HCT116 (cell line): Measurements from ENCODE around the gene MYLK2. TPM values are rescaled to one million over a fixed set of nuclear protein-coding genes. Genes with fewer than 3 reads are reported as not detected.

ENCODE experiments used
- ATAC-seq: fragments of 200-7000 bp; cut with Tn5 transposase; 2 replicates; pipeline ENCODE4 v1.9.1; 2020; ENCODE audit warnings: mild to moderate bottlenecking, moderate library complexity
- BruUV-seq: library from RNA; stranded (reverse); fragments of 400-500 nt; replicated peaks from 2 replicates; lab custom pipeline; 2021; lab: Mats Ljungman, UMichigan
- CTCF ChIA-PET: fragments of 300-600 bp; sonication (Branson Sonifier 250); formaldehyde crosslinking; loops from one replicate; lab custom pipeline; 2021; ENCODE audit warnings: antibody characterized with exemption; lab: Charles Lee
- POLR2A ChIA-PET: fragments of 300-600, 350-600 bp; sonication (Branson Sonifier 250); formaldehyde crosslinking; loops from one replicate; lab custom pipeline; 2021; ENCODE audit warnings: antibody characterized with exemption; lab: Charles Lee
- RAD21 ChIA-PET, 2 experiments: fragments of 300-600 bp; sonication (Branson Sonifier 250); formaldehyde crosslinking; loops; one replicate each; lab custom pipeline; 2023; ENCODE audit warnings: low total read pairs in 2 of 2; ENCODE audit not compliant: uncharacterized antibody in 2 of 2, unreplicated experiment in 2 of 2, low non-redundant PET in 1 of 2; lab: Charles Lee
- DNase-seq: peaks from one replicate; pipeline ENCODE4 v3.0.0-alpha.2; 2010; ENCODE audit warnings: low read depth, low spot score
- H2AFZ ChIP-seq: fragments of 200-600 bp; shearing (Covaris generic), sonication (generic); 2 replicates; pipeline ENCODE4 v1.6.1; 2017; ENCODE audit warnings: low read depth, mixed run types, mixed read lengths, antibody characterized with exemption, low read length; ENCODE audit not compliant: poor library complexity, severe bottlenecking
- H3K27ac ChIP-seq: 2 replicates; pipeline ENCODE4 v1.5.1; 2012; ENCODE audit warnings: low read depth, low read length
- H3K27me3 ChIP-seq: fragments of 200-600 bp; sonication (generic); 2 replicates; pipeline ENCODE4 v1.6.1; 2016; ENCODE audit warnings: mixed run types, low read length, mixed read lengths; ENCODE audit not compliant: insufficient read depth
- H3K36me3 ChIP-seq, 2 experiments: fragments of 200-500 bp in 1 of 2; fragments of 200-600 bp in 1 of 2; sonication (Bioruptor generic) in 1 of 2; sonication (generic) in 1 of 2; 2 replicates each; pipeline versions ENCODE4 v1.5.1 to v1.6.1; 2014 to 2016; ENCODE audit warnings: low read length in 2 of 2, inconsistent platforms in 1 of 2, mixed read lengths in 1 of 2, mixed run types in 1 of 2; ENCODE audit not compliant: insufficient read depth in 2 of 2, control insufficient read depth in 1 of 2
- H3K4me1 ChIP-seq, 2 experiments: fragments of 200-600 bp in 1 of 2; sonication (generic) in 1 of 2; 2 replicates each; pipeline versions ENCODE4 v1.5.1 to v1.6.1; 2012 to 2017; ENCODE audit warnings: low read length in 2 of 2, inconsistent platforms in 1 of 2, mild to moderate bottlenecking in 1 of 2, mixed read lengths in 1 of 2, mixed run types in 1 of 2, moderate library complexity in 1 of 2; ENCODE audit not compliant: insufficient read depth in 2 of 2, control insufficient read depth in 1 of 2
- H3K4me2 ChIP-seq: fragments of 200-600 bp; sonication (generic); 2 replicates; pipeline ENCODE4 v1.6.1; 2017; ENCODE audit warnings: mixed run types, low read length, mixed read lengths
- H3K4me3 ChIP-seq, 2 experiments: fragments of 200-600 bp in 1 of 2; sonication (generic) in 1 of 2; replicated peaks in 1 of 2; 2 replicates each; pipeline ENCODE4 v1.5.1; 2011 to 2016; ENCODE audit warnings: low read length in 2 of 2, control low read depth in 1 of 2, low read depth in 1 of 2, mild to moderate bottlenecking in 1 of 2, mixed read lengths in 1 of 2, mixed run types in 1 of 2
- H3K79me2 ChIP-seq: fragments of 200-600 bp; sonication (generic); 2 replicates; pipeline ENCODE4 v1.6.1; 2017; ENCODE audit warnings: mild to moderate bottlenecking, mixed run types, low read length, moderate library complexity, mixed read lengths; ENCODE audit not compliant: insufficient read depth
- H3K9ac ChIP-seq: fragments of 200-600 bp; sonication (generic); 2 replicates; pipeline ENCODE4 v1.6.1; 2016; ENCODE audit warnings: low read length, mixed read lengths
- H3K9me2 ChIP-seq: fragments of 200-600 bp; sonication (generic), shearing (Covaris generic); 2 replicates; pipeline ENCODE4 v1.6.1; 2017; ENCODE audit warnings: mixed run types, mild to moderate bottlenecking, moderate library complexity; ENCODE audit not compliant: insufficient read depth
- H3K9me3 ChIP-seq, 2 experiments: fragments of 200-500 bp in 1 of 2; fragments of 200-600 bp in 1 of 2; sonication (Bioruptor generic) in 1 of 2; sonication (generic) in 1 of 2; 2 replicates each; pipeline ENCODE4 v1.6.1; 2014 to 2017; ENCODE audit warnings: low read length in 2 of 2, mixed read lengths in 2 of 2, inconsistent platforms in 1 of 2, low read depth in 1 of 2, mild to moderate bottlenecking in 1 of 2, mixed run types in 1 of 2, moderate library complexity in 1 of 2; ENCODE audit not compliant: control insufficient read depth in 1 of 2, insufficient read depth in 1 of 2
- H4K20me1 ChIP-seq: fragments of 200-600 bp; sonication (generic), shearing (Covaris generic); 2 replicates; pipeline ENCODE4 v1.6.1; 2017; ENCODE audit warnings: mixed run types, mild to moderate bottlenecking, moderate library complexity; ENCODE audit not compliant: insufficient read depth
- EZH2phosphoT487 ChIP-seq: fragments of 200-600 bp; IDR thresholded peaks from 2 replicates; pipeline ENCODE4 v1.6.1; 2018; ENCODE audit warnings: antibody characterized with exemption, borderline replicate concordance
- POLR2A ChIP-seq: IDR thresholded peaks from 2 replicates; pipeline ENCODE4 v1.7.0; 2011; ENCODE audit warnings: borderline replicate concordance; ENCODE audit not compliant: insufficient read depth, insufficient read length; ENCODE audit errors: extremely low read depth
- POLR2AphosphoS5 ChIP-seq: IDR thresholded peaks from 2 replicates; pipeline ENCODE4 v1.6.1; 2011; ENCODE audit warnings: mild to moderate bottlenecking, low read depth, low read length, moderate library complexity
- SIN3A ChIP-seq: IDR thresholded peaks from 2 replicates; pipeline ENCODE4 v1.6.1; 2012; ENCODE audit warnings: low read depth
- ZNF274 ChIP-seq: fragments of 200-500 bp; sonication (Bioruptor generic); IDR thresholded peaks from 2 replicates; pipeline ENCODE4 v1.6.1; 2014; ENCODE audit warnings: mild to moderate bottlenecking, low read depth, low read length, inconsistent platforms
- intact Hi-C: fragments of 100-400 bp; cut with micrococcal nuclease; formaldehyde crosslinking; loops from 2 replicates; pipeline ENCODE4 v1.10.0; 2022
- total RNA-seq: library from RNA; stranded (reverse); gene quantifications from one replicate; pipeline ENCODE4 v1.2.1, GENCODE V29; 2021; ENCODE audit not compliant: unreplicated experiment
- TF ChIP-seq, protein P1 (sequence below), 3 experiments: fragments of 200-600 bp in 1 of 3; sonication (generic) in 1 of 3; IDR thresholded peaks in 2 of 3; conservative IDR thresholded peaks in 1 of 3; 2 replicates each; pipeline ENCODE4 v1.5.1; 2012 to 2017; ENCODE audit warnings: low read depth in 2 of 3, low read length in 2 of 3, antibody characterized with exemption in 1 of 3, borderline replicate concordance in 1 of 3, control low read depth in 1 of 3, mild to moderate bottlenecking in 1 of 3, mixed read lengths in 1 of 3, mixed run types in 1 of 3, moderate library complexity in 1 of 3; ENCODE audit not compliant: insufficient read depth in 1 of 3

MYLK2 gene
- total RNA-seq, 1 experiment from 2014 or later = 0.34 TPM

- Histone ChIP-seq H4K20me1 (no peaks in the 10 kb centered on the region), H3K27me3 (no peaks in the 10 kb centered on the region), H3K27ac (no peak overlapping the region), H3K9me3 (no peaks in the 10 kb centered on the region), H3K9ac (no peak overlapping the region), H3K4me1 (peaks cover 4 to 11% of the 10 kb centered on the region in 2 experiments; a peak in 3 of 4 replicates), H3K4me2 (no peak overlapping the region), H3K79me2 (no peaks in the 10 kb centered on the region), H2AFZ (no peak overlapping the region), H3K9me2 (no peaks in the 10 kb centered on the region), H3K4me3 (no peak overlapping the region), H3K36me3 (no peaks in the 10 kb centered on the region)
- ChIA-PET CTCF (no interaction called here), RAD21 (no interaction called here), POLR2A (no interaction called here)
- BruUV-seq = no TSS peak
- DNase-seq (no peak), ATAC-seq (no peak)
- intact Hi-C loops = no loop called here
- TF ChIP-seq POLR2AphosphoS5 (no peak), ZNF274 (no peak), EZH2phosphoT487 (no peak), SIN3A (no peak), POLR2A (no peak)
- TF ChIP-seq, protein P1, sequence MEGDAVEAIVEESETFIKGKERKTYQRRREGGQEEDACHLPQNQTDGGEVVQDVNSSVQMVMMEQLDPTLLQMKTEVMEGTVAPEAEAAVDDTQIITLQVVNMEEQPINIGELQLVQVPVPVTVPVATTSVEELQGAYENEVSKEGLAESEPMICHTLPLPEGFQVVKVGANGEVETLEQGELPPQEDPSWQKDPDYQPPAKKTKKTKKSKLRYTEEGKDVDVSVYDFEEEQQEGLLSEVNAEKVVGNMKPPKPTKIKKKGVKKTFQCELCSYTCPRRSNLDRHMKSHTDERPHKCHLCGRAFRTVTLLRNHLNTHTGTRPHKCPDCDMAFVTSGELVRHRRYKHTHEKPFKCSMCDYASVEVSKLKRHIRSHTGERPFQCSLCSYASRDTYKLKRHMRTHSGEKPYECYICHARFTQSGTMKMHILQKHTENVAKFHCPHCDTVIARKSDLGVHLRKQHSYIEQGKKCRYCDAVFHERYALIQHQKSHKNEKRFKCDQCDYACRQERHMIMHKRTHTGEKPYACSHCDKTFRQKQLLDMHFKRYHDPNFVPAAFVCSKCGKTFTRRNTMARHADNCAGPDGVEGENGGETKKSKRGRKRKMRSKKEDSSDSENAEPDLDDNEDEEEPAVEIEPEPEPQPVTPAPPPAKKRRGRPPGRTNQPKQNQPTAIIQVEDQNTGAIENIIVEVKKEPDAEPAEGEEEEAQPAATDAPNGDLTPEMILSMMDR (IDR thresholded peaks at IDR 0.05 in 2 of 3, conservative IDR thresholded peaks at IDR 0.05 in 1 of 3; ENCODE audit: borderline replicate concordance in 1 of 3, insufficient read depth in 1 of 3, low read depth in 2 of 3, low read length in 2 of 3) = no peak
- TF ChIP-seq, all 23 proteins: peak for 0
Measured at GRCh38 chr20:31883829-31884228, 64.7 kb downstream of the MYLK2 start.

Other genes starting within 250 kb of the MYLK2 start
- 811 TPM for gene ID1, start 214.1 kb upstream of the MYLK2 start, total RNA-seq
- gene COX4I2, start 181.4 kb upstream of the MYLK2 start, total RNA-seq = not detected
- 226 TPM for gene BCL2L1, start 96.5 kb upstream of the MYLK2 start, total RNA-seq
- 163 TPM for gene TPX2, start 80.1 kb upstream of the MYLK2 start, total RNA-seq
- gene FOXS1, start 26.2 kb downstream of the MYLK2 start, total RNA-seq = not detected
- gene DUSP15, start 51.2 kb downstream of the MYLK2 start, total RNA-seq = not detected
- not detected for gene TTLL9, start 51.3 kb downstream of the MYLK2 start, total RNA-seq
- gene PDRG1, start 132.7 kb downstream of the MYLK2 start, total RNA-seq = 18.7 TPM
- gene XKR7, start 148.8 kb downstream of the MYLK2 start, total RNA-seq = not detected
- gene CCM2L, start 191.1 kb downstream of the MYLK2 start, total RNA-seq = 1.4 TPM
- 0.17 TPM for gene HCK, start 232.9 kb downstream of the MYLK2 start, total RNA-seq